CD14-positive monocyte (primary cell): Measurements from ENCODE around the gene VIPR1. TPM values are rescaled to one million over a fixed set of nuclear protein-coding genes. Genes with fewer than 3 reads are reported as not detected.
A peak's percentile ranks its signal among the peaks of the same experiment; 100 is the strongest.

Experiments
- DNase-seq, 3 donors: peaks; one replicate each; pipeline ENCODE4 v3.0.0-alpha.2; 2011 to 2022
- H2AFZ ChIP-seq: 2 replicates; pipeline ENCODE4 v1.6.0; 2012; ENCODE audit warnings: mild to moderate bottlenecking, low read depth, low read length, inconsistent platforms; ENCODE audit not compliant: insufficient read depth, poor library complexity, severe bottlenecking
- H3K27ac ChIP-seq, 2 donors: 1 replicate in 1 of 2; 2 replicates in 1 of 2; pipeline ENCODE4 v1.5.1; 2012 to 2013; ENCODE audit warnings: low read length in 2 of 2, control low read depth in 1 of 2, inconsistent platforms in 1 of 2, low read depth in 1 of 2, mild to moderate bottlenecking in 1 of 2
- H3K27me3 ChIP-seq, 2 donors: one replicate each; pipeline versions ENCODE4 v1.6.0 to v1.6.1; 2011 to 2013; ENCODE audit warnings: low read length in 2 of 2; ENCODE audit not compliant: control insufficient read depth in 2 of 2, insufficient read depth in 2 of 2
- H3K36me3 ChIP-seq, 2 donors: replicated peaks in 1 of 2; 1 replicate in 1 of 2; 2 replicates in 1 of 2; pipeline versions ENCODE4 v1.5.1 to v1.6.1; 2012 to 2013; ENCODE audit warnings: low read length in 2 of 2, control low read depth in 1 of 2, inconsistent platforms in 1 of 2, mild to moderate bottlenecking in 1 of 2; ENCODE audit not compliant: insufficient read depth in 2 of 2, control insufficient read depth in 1 of 2
- H3K4me1 ChIP-seq, 2 donors: 1 replicate in 1 of 2; 2 replicates in 1 of 2; pipeline versions ENCODE4 v1.5.1 to v1.6.1; 2012 to 2013; ENCODE audit warnings: low read length in 2 of 2, control low read depth in 1 of 2, inconsistent platforms in 1 of 2, mild to moderate bottlenecking in 1 of 2, moderate library complexity in 1 of 2; ENCODE audit not compliant: insufficient read depth in 2 of 2, control insufficient read depth in 1 of 2
- H3K4me2 ChIP-seq: replicated peaks from 2 replicates; pipeline ENCODE3; 2012; ENCODE audit warnings: low read length, moderate library complexity, mild to moderate bottlenecking; ENCODE audit not compliant: poor library complexity, severe bottlenecking; ENCODE audit errors: extremely low read depth
- H3K4me3 ChIP-seq, 3 experiments: fragments of 200-600 bp in 1 of 3; sonication (generic) in 1 of 3; replicated peaks in 1 of 3; 1 replicate in 2 of 3; 2 replicates in 1 of 3; pipeline ENCODE4 v1.5.1; 2011 to 2013; ENCODE audit warnings: low read length in 3 of 3, mild to moderate bottlenecking in 3 of 3, control low read depth in 2 of 3, low read depth in 2 of 3, inconsistent platforms in 1 of 3, moderate library complexity in 1 of 3
- H3K79me2 ChIP-seq: 2 replicates; pipeline ENCODE4 v1.6.0; 2012; ENCODE audit warnings: mild to moderate bottlenecking, control low read depth, inconsistent platforms, low read length, moderate library complexity; ENCODE audit not compliant: insufficient read depth
- H3K9ac ChIP-seq: 2 replicates; pipeline ENCODE4 v1.6.0; 2017; ENCODE audit warnings: low read length, mild to moderate bottlenecking; ENCODE audit not compliant: insufficient read depth, poor library complexity, severe bottlenecking
- H3K9me3 ChIP-seq, 2 donors: replicated peaks in 1 of 2; 1 replicate in 1 of 2; 2 replicates in 1 of 2; pipeline versions ENCODE4 v1.5.1 to v1.6.1; 2012 to 2013; ENCODE audit warnings: low read length in 2 of 2, control low read depth in 1 of 2; ENCODE audit not compliant: control insufficient read depth in 1 of 2, insufficient read depth in 1 of 2
- H4K20me1 ChIP-seq: 2 replicates; pipeline ENCODE4 v1.6.0; 2012; ENCODE audit warnings: mild to moderate bottlenecking, low read length, control low read depth, moderate library complexity; ENCODE audit not compliant: insufficient read depth
- H3K27ac Mint-ChIP-seq, 7 donors: one replicate each; pipeline ENCODE4 v1.8.0; 2020; ENCODE audit warnings: mild to moderate bottlenecking in 7 of 7, mixed read lengths in 7 of 7, moderate library complexity in 6 of 7, inconsistent platforms in 2 of 7
- H3K27me3 Mint-ChIP-seq, 3 donors: one replicate each; pipeline ENCODE4 v1.8.0; 2021 to 2022; ENCODE audit warnings: low read depth in 3 of 3, mild to moderate bottlenecking in 3 of 3, mixed read lengths in 3 of 3, moderate library complexity in 3 of 3, inconsistent platforms in 1 of 3
- H3K36me3 Mint-ChIP-seq, 2 donors: one replicate each; pipeline ENCODE4 v1.8.0; 2020; ENCODE audit warnings: mixed read lengths in 2 of 2, inconsistent platforms in 1 of 2, mild to moderate bottlenecking in 1 of 2
- H3K4me1 Mint-ChIP-seq: one replicate; pipeline ENCODE4 v1.8.0; 2020; ENCODE audit warnings: mild to moderate bottlenecking, mixed read lengths
- H3K4me3 Mint-ChIP-seq, 2 donors: one replicate each; pipeline ENCODE4 v1.8.0; 2020; ENCODE audit warnings: mild to moderate bottlenecking in 2 of 2, mixed read lengths in 2 of 2, moderate library complexity in 1 of 2
- H3K9me3 Mint-ChIP-seq, 7 donors: one replicate each; pipeline ENCODE4 v1.8.0; 2020 to 2022; ENCODE audit warnings: mixed read lengths in 7 of 7, mild to moderate bottlenecking in 6 of 7, moderate library complexity in 6 of 7, inconsistent platforms in 2 of 7
- WGBS: methylation state at CpG from one replicate; pipeline ENCODE4 v1.1.5; 2013; ENCODE audit warnings: missing lambda C conversion rate; ENCODE audit not compliant: insufficient coverage; 5-methylcytosine and 5-hydroxymethylcytosine counted together
- intact Hi-C, 2 donors: fragments of 100-400 bp; cut with micrococcal nuclease; formaldehyde crosslinking; loops; one replicate each; pipeline versions ENCODE4 v1.15.0 to v1.15.1; 2023
- polyA plus RNA-seq, 3 donors: library from polyadenylated mRNA; depleted of rRNA in 1 of 3; unstranded in 2 of 3; stranded (reverse) in 1 of 3; fragments of 300-500 nt in 2 of 3; fragments of >200 nt in 1 of 3; fragmentation: Illumina TruSeq in 2 of 3; gene quantifications; 1 replicate in 2 of 3; 2 replicates in 1 of 3; pipeline ENCODE4 v1.2.3, GENCODE V29; 2012 to 2021
- TF ChIP-seq, protein P1 (sequence below): fragments of 200-600 bp; IDR thresholded peaks from one replicate; pipeline ENCODE4 v1.8.0; 2022; ENCODE audit warnings: antibody characterized with exemption, mild to moderate bottlenecking

The VIPR1 gene
- polyA plus RNA-seq, 3 donors = 15.5 to 80.9 (median 16.0) TPM

GRCh38 chr3:42516443-42516842, 14.0 kb downstream of the VIPR1 start:
- Histone ChIP-seq H3K4me1 (peaks cover 30 to 50% of the 10 kb centered on the region in 2 donors), H2AFZ (no peak overlapping the region), H3K79me2 (peaks cover under 1% of the 10 kb centered on the region), H3K9me3 (no peaks in the 10 kb centered on the region), H3K27ac (no peak overlapping the region), H3K36me3 (peaks cover 31 to 88% of the 10 kb centered on the region in 2 donors), H4K20me1 (peaks cover 23% of the 10 kb centered on the region), H3K9ac (no peak overlapping the region), H3K4me2 (no peak overlapping the region), H3K4me3 (no peak overlapping the region), H3K27me3 (no peaks in the 10 kb centered on the region)
- Mint-ChIP-seq H3K27me3 (peaks cover 0 to 4% (median 1%) of the 10 kb centered on the region in 3 donors), H3K4me1 (peaks cover 51% of the 10 kb centered on the region), H3K36me3 (peaks cover 63 to 82% of the 10 kb centered on the region in 2 donors), H3K4me3 (no peak overlapping the region), H3K9me3 (peaks cover 0 to 2% (median 0%) of the 10 kb centered on the region in 7 donors), H3K27ac (peak overlapping the region in 2 of 7 donors; percentile 57 to 83)
- 95% methylated on average over 4 of the region's 5 CpGs for WGBS
- no peak for DNase-seq
- intact Hi-C loops = no loop called here
- TF ChIP-seq, protein P1, sequence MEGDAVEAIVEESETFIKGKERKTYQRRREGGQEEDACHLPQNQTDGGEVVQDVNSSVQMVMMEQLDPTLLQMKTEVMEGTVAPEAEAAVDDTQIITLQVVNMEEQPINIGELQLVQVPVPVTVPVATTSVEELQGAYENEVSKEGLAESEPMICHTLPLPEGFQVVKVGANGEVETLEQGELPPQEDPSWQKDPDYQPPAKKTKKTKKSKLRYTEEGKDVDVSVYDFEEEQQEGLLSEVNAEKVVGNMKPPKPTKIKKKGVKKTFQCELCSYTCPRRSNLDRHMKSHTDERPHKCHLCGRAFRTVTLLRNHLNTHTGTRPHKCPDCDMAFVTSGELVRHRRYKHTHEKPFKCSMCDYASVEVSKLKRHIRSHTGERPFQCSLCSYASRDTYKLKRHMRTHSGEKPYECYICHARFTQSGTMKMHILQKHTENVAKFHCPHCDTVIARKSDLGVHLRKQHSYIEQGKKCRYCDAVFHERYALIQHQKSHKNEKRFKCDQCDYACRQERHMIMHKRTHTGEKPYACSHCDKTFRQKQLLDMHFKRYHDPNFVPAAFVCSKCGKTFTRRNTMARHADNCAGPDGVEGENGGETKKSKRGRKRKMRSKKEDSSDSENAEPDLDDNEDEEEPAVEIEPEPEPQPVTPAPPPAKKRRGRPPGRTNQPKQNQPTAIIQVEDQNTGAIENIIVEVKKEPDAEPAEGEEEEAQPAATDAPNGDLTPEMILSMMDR = no peak

DNA sequence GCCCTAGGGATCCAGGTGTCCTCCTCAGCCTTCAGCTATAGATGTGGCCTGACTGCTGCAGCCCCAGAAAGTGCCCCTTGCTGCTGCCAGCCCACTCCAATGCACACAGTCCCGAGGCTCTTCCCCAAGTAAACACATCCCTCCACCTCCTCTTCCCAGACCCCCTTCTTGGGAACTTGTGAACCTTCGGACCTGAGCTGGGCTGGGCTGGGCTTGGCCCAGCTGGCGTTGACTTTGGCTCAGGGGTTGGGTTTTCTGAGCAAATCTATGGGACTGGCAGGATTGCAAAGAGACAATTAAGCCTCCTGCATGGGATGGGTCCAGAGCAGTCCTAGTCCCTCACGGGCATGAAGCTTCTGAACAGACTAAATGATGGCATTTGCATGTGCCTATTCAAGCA, 14.7 kb downstream of the VIPR1 start:
- Mint-ChIP-seq H3K4me1 (peaks cover 45% of the 10 kb centered on the region), H3K27me3 (peaks cover 0 to 4% (median 1%) of the 10 kb centered on the region in 3 donors), H3K4me3 (no peak overlapping the region), H3K36me3 (peaks cover 64 to 82% of the 10 kb centered on the region in 2 donors), H3K9me3 (peaks cover 0 to 2% (median 0%) of the 10 kb centered on the region in 7 donors), H3K27ac (peak overlapping the region in 1 of 7 donors; percentile 82)
- no peaks in the 10 kb centered on the region for H3K79me2 ChIP-seq
- H3K4me1 ChIP-seq = peaks cover 24 to 44% of the 10 kb centered on the region in 2 donors
- H3K9me3 ChIP-seq = no peaks in the 10 kb centered on the region
- intact Hi-C loops = no loop called here
- H3K27me3 ChIP-seq = no peaks in the 10 kb centered on the region
- H2AFZ ChIP-seq = no peak overlapping the region
- no peak overlapping the region for H3K27ac ChIP-seq
- no peak for DNase-seq
- TF ChIP-seq, protein P1 = no peak
- 100% methylated on average over 2 of the region's 4 CpGs for WGBS
- no peak overlapping the region for H3K4me2 ChIP-seq
- no peak overlapping the region for H3K9ac ChIP-seq
- peaks cover 18% of the 10 kb centered on the region for H4K20me1 ChIP-seq
- peaks cover 31 to 89% of the 10 kb centered on the region in 2 donors for H3K36me3 ChIP-seq
- H3K4me3 ChIP-seq = no peak overlapping the region
